ENCODE data around the gene CAMK2G.

DNA sequence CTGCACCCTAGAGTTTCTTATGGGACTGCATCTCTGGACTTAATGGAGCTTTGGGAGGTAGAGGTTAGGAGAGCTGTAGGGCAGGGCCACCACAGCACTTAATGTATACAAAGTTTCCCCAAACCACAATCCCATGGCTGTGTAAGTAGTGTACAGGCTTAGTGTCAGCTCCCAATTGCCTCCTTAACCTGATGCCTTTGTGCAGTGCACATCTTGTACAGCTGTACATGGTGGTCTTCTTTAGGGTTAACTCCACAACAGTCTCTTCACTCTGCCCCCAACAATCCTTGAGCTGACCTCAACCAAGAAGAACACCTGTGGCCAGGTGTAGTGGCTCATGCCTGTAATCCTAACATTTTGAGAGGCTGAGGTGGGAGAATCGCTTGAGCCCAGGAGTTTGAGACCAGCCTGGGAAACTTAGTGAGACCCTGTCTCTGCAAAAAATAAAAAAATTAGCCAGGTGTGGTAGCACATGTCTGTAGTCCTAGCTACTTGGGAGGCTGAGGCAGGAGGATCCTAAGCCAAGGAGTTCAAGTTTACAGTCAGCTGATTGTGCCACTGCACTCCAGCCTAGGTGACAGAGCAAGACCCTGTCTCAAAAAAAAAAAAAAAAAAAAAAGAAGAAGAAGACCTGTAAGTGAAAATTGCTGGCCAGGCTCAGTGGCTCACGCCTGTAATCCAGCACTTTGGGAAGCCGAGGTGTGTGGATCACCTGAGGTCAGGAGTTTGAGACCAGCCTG is 43.4 kb upstream of the CAMK2G start:
- TF ChIP-seq CTCF (IDR thresholded peaks at IDR 0.05; ENCODE audit: insufficient read depth, low read length, poor library complexity, severe bottlenecking) (no peak), EZH2phosphoT487 (conservative IDR thresholded peaks at IDR 0.05; ENCODE audit: low read length) (no peak)

All from SU-DHL-6 (cell line).